GM18505 (cell line): Measurements from ENCODE around the gene LGR4.
"Not testable (repeated sequence)": the region's sequence is repeated elsewhere in the genome, so short reads cannot be mapped to it uniquely, and the experiment has no call there.

Source experiments
- ATAC-seq: cut with Tn5 transposase; IDR thresholded peaks from one replicate; pipeline ENCODE4 v1.9.1; 2021; ENCODE audit not compliant: unreplicated experiment
- POLR2A ChIP-seq: IDR thresholded peaks from 4 replicates; pipeline ENCODE4 v1.6.1; 2011; ENCODE audit warnings: borderline replicate concordance; ENCODE audit not compliant: insufficient read depth, insufficient read length; ENCODE audit errors: extremely low read depth

The LGR4 gene

DNA sequence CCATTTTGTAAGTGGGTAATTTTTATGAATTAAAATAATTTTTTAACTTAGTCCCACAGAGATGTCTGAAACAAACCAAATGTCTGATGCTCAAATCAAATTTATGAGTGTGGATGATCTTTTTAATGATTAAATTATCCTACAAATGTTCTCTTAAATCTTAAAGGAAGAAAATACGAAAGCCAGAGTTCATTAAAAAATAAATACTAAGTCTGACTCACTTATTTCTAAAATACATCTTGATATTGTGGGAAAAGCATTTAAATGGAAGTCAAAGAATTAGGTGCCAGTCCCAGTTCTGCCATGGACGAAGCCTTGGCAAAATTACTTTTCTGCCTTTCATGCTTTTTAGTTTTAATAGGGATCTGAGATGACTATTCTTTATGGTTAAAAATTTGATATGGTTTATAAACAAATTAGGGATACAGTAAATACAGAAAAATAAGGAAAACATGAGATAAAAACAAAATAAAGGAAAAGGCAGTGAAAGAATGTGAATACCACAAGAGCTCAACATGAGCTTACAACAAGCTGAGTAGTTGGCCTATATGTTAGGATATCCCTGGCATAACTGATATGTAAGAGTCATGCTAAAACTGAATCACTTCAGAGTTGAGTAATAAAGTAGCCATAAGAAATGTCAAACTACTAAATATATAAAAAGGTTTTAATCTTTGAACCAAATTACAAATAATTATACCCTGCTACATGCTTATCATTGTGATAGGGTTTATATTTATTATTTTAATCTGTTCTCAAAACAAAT lies 118.8 kb downstream of the LGR4 start:
- no peak for TF ChIP-seq POLR2A
- ATAC-seq, result no peak

DNA sequence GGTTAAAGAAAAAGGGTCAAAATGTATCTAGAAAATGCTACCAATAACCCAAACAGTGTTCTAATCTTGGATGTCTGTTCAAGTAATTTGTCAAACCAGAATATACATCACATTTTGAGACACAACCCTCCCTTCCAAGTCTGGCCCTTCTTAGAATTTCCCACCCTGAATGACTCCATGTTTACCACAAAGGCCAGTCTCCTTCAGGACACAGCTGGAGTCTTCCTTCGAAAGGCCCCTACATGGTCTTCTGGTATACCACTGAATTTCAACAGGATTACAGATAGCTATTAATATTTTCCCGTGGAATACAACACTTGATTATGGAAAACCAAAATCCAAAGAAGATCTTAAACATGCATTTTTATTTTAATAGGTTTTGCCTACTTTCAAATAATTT lies 119.8 kb downstream of the LGR4 start:
- TF ChIP-seq POLR2A, result no peak
- no peak for ATAC-seq

DNA sequence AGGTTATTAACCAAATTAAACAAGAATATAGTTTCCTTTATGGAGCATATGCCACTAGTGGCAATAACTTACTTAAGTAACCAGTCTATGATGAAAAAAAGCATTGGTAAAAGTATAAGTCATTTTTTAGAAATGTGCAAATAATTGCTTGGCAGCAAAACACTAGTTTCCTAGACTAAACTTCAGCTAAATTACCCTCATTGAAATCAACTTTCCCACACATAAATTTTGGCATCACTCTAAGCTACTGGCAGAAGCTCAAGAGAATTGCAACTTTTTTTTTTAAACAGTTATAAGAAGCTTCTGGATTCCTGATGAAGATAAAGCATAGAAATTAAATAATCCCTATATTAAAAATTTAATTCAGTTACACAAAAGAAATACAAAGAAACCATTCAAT lies 122.1 kb downstream of the LGR4 start:
- TF ChIP-seq POLR2A, result no peak
- no peak for ATAC-seq

DNA sequence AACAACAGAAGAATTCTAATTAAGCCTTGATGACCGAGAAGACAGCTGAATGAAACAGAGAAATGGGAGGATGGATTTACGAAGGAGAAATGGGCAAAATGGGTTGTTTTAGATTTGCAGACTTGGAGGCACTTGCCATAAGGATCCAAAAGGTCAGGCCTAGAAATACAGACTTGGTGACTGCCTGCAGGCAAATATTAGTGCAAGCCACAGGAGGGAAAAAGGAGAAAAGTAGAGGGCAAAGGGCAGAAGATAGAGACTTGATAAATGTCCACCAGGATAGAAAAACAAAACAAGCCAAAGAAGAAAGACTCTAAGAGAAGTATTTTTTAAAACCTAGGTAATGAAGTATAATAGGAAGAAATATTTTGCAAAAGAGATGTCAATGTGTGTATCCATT lies 122.7 kb downstream of the LGR4 start:
- no peak for ATAC-seq
- no peak for TF ChIP-seq POLR2A

DNA sequence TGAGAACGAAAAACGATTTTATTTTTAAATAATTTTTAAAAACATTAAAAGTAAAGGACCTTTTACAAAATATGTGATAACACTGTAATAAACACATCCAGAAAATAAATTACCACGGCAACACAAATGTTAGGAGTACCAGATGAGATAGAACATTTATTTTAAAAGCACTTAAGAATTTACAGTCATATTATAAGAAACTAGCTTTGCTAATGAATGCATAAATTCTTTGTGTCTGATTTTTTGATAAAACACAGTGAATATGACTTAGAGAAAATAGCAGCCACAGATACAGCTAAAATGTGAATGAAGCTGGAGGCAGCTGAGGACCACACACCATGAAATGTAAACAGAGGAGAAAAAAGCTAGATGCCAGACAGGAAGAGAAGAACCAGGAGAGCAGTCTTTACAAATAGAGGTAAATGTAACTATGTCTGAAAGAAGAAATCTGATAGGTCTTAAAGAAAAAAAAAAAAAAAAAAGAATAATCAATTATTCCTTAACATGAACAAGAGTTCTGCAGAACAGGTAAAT lies 124.2 kb downstream of the LGR4 start:
- no peak for TF ChIP-seq POLR2A
- ATAC-seq, result no peak

DNA sequence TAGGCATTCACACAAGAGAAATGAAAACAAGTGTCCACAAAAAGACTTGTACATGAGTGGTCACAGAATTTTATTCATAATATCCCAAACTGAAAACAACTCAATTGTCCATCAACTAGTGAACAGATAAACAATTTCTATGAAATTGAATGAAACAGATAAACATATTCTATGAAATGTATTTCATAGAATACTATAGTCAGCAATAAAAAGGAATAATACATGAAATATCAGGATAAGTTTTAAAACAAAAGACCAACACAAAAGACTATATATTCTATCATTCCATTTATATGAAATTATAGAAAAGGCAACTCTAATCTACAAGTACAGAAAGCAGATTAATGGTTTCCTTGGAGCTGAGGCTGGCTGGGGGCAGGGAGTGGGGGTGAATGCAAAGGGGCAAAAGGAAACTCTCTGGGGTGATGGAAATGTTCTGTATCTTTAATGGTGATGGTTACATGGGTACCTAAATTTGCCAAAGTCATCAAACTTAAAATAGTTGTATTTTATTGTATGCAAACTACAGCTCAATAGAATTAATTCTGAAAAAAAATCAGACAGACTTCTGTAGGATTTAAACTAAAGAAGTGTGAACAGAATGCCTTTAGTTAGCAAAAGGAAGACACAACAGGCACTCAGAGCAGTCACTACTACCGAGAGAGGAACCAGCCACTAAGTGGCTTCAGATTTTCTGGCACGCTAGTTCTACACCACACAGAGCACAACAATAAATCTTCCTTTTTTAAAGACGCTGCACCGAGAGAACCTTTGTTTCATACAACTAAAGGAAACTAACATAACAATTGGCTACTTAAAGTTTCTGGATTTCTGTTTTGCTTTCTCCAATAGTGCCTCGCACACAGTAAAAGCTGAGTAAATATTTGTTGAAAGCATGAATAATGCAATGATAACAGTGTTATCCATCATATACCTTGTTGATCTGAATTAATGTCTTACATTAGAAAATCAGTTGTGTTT lies 124.9 kb downstream of the LGR4 start:
- no peak for TF ChIP-seq POLR2A
- no peak for ATAC-seq

DNA sequence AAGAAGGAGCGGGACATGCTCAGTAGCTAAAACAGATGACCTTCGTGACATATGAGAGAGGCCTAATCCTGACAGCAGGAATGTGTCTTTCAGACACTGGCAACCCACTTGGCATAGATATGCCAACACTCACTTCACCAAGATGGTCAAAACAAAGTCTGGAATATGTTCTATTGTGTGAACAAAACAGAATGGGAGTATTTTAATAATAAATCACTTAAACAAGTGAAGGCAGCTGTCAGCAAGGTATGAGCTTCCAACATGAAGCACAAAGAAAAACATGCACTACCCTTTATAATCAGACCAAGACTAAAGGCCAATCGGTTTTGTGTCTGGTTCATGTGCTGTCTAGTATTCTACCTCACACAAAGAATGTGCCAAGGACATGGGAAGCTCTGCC lies 132.6 kb downstream of the LGR4 start:
- TF ChIP-seq POLR2A, result no peak
- ATAC-seq, result no peak

DNA sequence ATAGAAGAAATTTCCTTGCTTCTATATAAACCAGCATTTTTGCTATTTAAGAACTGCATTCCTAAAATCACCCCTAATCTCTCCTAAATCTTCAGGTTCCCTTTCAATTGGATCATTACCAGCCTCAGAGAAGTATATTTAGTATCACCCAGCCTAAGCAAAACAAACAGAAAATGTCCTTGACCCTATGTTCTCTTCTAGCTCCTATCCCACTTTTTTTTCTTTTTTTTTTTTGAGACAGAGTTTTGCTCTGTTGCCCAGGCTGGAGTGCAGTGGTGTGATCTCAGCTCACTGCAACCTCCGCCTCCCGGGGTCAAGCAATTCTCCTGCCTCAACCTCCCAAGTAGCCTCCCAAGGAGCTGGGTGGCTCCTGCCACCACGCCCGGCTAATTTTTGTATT lies 137.8 kb downstream of the LGR4 start:
- not testable (repeated sequence) for ATAC-seq

DNA sequence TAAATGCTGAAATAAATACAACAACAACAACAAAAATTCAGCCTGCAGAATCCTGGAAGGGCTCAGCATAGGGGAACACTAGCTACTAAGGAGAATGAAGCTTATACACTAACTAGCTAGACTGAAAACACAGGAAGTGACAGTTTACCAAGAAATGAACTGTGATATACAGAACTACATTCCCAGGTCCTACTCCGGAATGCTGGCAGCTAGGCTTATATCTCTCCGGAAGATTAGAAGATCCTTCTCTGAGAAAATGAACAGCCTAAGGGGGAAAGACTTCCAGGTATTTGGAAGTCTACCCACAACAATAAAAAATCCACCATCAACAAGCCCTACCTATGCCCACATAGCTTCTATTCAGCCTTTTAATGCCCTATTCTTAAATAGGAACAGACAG lies 140.6 kb downstream of the LGR4 start:
- TF ChIP-seq POLR2A, result no peak
- ATAC-seq, result no peak

DNA sequence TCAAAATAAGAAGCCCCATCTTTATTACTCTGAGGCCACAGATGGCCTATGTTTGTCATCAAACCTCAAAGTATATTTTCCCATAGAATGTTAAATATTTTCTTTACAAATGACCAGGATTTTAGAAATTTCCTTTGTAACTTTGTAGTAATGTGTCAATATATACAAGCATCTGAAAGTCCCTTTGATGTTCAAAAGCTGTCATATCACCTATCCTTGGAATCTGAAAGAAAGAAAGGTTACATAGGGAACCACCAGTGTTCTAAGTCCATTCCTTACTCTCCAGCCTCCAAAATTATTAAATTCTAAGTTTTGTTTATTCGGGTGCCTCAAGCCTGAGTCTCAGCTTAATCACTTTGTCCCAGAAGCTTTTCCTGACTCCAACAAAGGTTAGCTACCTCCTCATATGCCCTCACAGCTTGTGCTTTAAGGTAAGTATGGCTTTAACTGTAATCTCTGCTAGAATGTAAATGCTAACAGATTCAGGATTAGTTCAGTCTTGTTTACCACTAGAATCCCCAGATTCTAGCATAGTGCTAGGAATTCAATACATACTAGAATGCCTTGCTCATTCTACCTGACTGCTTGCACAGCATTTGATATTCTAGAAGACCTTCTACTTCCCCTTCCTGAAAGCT lies 141.8 kb downstream of the LGR4 start:
- no peak for ATAC-seq
- TF ChIP-seq POLR2A, result no peak

DNA sequence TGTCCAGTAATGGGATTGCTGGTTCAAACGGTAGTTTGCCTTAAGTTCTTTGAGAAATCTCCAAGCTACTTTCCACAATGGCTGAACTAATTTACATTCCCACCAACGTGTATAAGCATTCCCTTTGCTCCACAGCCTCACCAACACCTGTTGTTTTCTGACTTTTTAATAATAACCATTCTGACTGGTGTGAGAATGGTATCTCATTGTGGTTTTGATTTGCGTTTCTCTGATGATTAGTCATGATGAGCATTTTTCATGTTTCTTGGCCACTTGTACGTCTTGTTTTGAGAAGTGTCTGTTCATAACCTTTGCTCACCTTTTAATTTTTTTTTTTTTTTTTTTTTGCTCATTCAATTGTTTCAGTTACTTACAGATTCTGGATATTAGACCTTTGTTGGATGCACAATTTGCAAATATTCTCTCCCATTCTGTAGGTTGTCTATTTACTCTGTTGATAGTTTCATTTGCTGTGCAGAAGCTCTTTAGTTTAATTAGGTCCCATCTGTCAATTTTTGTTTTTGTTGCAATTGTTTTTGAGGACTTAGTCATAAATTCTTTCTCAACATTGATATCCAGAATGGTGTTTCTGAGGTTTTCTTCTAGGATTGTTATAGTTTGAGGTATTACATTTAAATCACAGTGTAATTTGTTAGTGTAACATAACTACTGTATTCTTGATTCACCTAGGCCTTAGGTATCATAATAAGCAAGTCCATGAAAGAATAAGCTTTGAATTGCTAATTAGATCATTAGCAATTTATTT lies 142.5 kb downstream of the LGR4 start:
- ATAC-seq, result no peak

DNA sequence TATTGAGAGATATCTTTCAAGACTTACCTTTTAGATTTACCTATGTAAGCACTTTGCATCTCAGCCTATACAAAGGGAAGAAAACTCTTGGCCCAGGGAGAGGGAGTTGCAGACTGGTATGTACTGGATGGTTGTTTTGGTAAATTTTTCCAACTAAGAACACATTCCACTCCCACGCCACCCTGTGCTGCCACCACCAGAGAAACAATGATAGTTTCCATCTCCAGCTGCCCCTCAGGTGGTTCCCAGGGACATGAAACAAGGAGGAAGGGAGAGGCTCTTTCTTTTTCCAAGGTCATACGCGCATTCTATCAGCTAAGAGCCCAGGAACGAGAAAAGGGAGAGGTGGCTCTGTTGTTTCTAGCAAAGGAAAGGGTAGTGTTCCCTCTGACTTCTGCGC lies 144.0 kb downstream of the LGR4 start:
- no peak for ATAC-seq
- no peak for TF ChIP-seq POLR2A

More for the DNA sequence above, 142.5 kb downstream of the LGR4 start:
- no peak for TF ChIP-seq POLR2A

DNA sequence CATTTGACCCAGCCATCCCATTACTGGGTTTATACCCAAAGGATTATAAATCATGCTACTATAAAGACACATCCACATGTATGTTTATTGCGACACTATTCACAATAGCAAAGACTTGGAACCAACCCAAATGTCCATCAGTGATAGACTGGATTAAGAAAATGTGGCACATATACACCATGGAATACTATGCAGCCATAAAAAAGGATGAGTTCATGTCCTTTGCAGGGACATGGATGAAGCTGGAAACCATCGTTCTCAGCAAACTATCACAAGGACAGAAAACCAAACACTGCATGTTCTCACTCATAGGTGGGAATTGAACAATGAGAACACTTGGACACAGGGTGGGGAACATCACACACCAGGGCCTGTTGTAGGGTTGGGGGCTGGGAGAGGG lies 145.5 kb downstream of the LGR4 start:
- not testable (repeated sequence) for ATAC-seq

DNA sequence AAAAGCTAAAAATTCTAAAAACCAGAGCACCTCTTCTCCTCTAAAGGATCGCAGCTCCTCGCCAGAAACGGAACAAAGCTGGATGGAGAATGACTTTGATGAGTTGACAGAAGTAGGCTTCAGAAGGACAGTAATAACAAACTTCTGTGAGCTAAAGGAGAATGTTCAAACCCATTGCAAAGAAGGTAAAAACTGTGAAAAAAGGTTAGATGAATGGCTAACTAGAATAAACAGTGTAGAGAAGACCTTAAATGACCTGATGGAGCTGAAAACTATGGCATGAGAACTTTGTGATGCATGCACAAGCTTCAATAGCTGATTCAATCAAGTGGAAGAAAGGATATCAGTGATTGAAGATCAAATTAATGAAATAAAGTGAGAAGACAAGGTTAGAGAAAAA lies 150.4 kb downstream of the LGR4 start:
- not testable (repeated sequence) for ATAC-seq

DNA sequence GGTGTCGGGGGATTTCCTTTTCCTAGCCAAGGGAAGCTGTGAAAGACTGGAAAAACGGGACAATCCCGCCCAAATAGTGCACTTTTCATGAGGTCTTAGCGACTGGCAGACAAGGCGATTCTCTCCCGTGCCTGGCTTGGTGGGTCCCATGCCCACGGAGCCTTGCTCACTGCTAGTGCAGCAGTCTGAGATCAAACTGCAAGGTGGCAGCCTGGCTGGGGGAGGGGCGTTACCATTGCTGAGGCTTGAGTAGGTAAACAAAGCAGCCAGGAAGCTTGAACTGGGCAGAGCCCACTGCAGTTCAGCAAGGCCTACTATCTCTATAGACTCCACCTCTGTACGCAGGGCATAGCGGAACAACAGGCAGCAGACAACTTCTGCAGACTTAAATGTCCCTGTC lies 151.2 kb downstream of the LGR4 start:
- ATAC-seq, result not testable (repeated sequence)
